ENCODE results near the gene TUBB4B. TPM values are rescaled to one million over a fixed set of nuclear protein-coding genes. Genes with fewer than 3 reads are reported as not detected.

Gene TUBB4B
- total RNA-seq, 1 donor from 2014 or later: 134 TPM

GRCh38 chr9:137265496-137266161, 24.5 kb downstream of the TUBB4B start:
- no peak overlapping the region for H3K27ac Mint-ChIP-seq (ENCODE audit: unreplicated experiment)
- no peaks in the 10 kb centered on the region for H3K4me1 Mint-ChIP-seq (ENCODE audit: unreplicated experiment)
- DNase-seq (ENCODE audit: low spot score): no peak
- TF ChIP-seq CTCF (IDR thresholded peaks at IDR 0.05; ENCODE audit: unreplicated experiment): no peak
- peaks cover 23% of the 10 kb centered on the region for H3K36me3 Mint-ChIP-seq (ENCODE audit: low read depth, unreplicated experiment)
- peaks cover 5% of the 10 kb centered on the region for H3K27me3 Mint-ChIP-seq (ENCODE audit: unreplicated experiment)
- no peak overlapping the region for H3K4me3 Mint-ChIP-seq (ENCODE audit: unreplicated experiment)
- H3K9me3 Mint-ChIP-seq (ENCODE audit: unreplicated experiment): no peaks in the 10 kb centered on the region

GRCh38 chr9:137266162-137266527, 25.1 kb downstream of the TUBB4B start:
- Mint-ChIP-seq H3K36me3 (ENCODE audit: low read depth, unreplicated experiment) (peaks cover 23% of the 10 kb centered on the region), H3K9me3 (ENCODE audit: unreplicated experiment) (no peaks in the 10 kb centered on the region), H3K4me1 (ENCODE audit: unreplicated experiment) (no peaks in the 10 kb centered on the region), H3K27ac (ENCODE audit: unreplicated experiment) (no peak overlapping the region), H3K27me3 (ENCODE audit: unreplicated experiment) (peaks cover 5% of the 10 kb centered on the region), H3K4me3 (ENCODE audit: unreplicated experiment) (no peak overlapping the region)
- TF ChIP-seq CTCF (IDR thresholded peaks at IDR 0.05; ENCODE audit: unreplicated experiment): no peak
- no peak for DNase-seq (ENCODE audit: low spot score)

GRCh38 chr9:137266585-137267453, 25.7 kb downstream of the TUBB4B start:
- H3K36me3 Mint-ChIP-seq (ENCODE audit: low read depth, unreplicated experiment): peaks cover 20% of the 10 kb centered on the region
- H3K27ac Mint-ChIP-seq (ENCODE audit: unreplicated experiment): no peak overlapping the region
- H3K9me3 Mint-ChIP-seq (ENCODE audit: unreplicated experiment): no peaks in the 10 kb centered on the region
- no peaks in the 10 kb centered on the region for H3K4me1 Mint-ChIP-seq (ENCODE audit: unreplicated experiment)
- TF ChIP-seq CTCF (IDR thresholded peaks at IDR 0.05; ENCODE audit: unreplicated experiment): no peak
- H3K27me3 Mint-ChIP-seq (ENCODE audit: unreplicated experiment): peaks cover 5% of the 10 kb centered on the region
- no peak overlapping the region for H3K4me3 Mint-ChIP-seq (ENCODE audit: unreplicated experiment)
- no peak for DNase-seq (ENCODE audit: low spot score)

- H3K4me3 Mint-ChIP-seq (ENCODE audit: unreplicated experiment): no peak overlapping the region
- peaks cover 19% of the 10 kb centered on the region for H3K36me3 Mint-ChIP-seq (ENCODE audit: low read depth, unreplicated experiment)
- no peaks in the 10 kb centered on the region for H3K4me1 Mint-ChIP-seq (ENCODE audit: unreplicated experiment)
- TF ChIP-seq CTCF (IDR thresholded peaks at IDR 0.05; ENCODE audit: unreplicated experiment): no peak
- H3K27ac Mint-ChIP-seq (ENCODE audit: unreplicated experiment): no peak overlapping the region
- DNase-seq (ENCODE audit: low spot score): no peak
- H3K27me3 Mint-ChIP-seq (ENCODE audit: unreplicated experiment): peaks cover 5% of the 10 kb centered on the region
- H3K9me3 Mint-ChIP-seq (ENCODE audit: unreplicated experiment): no peaks in the 10 kb centered on the region
Measured at GRCh38 chr9:137267933-137268355, 26.9 kb downstream of the TUBB4B start.

Data from endothelial cell (in vitro differentiated cells).